ENCODE data around the gene ZC3H6.

- TF ChIP-seq GABPA (IDR thresholded peaks at IDR 0.05; ENCODE audit: low read depth), result no peak
- TF ChIP-seq FOXM1 (IDR thresholded peaks at IDR 0.05; ENCODE audit: low read depth), result no peak
- TF ChIP-seq, protein P1, sequence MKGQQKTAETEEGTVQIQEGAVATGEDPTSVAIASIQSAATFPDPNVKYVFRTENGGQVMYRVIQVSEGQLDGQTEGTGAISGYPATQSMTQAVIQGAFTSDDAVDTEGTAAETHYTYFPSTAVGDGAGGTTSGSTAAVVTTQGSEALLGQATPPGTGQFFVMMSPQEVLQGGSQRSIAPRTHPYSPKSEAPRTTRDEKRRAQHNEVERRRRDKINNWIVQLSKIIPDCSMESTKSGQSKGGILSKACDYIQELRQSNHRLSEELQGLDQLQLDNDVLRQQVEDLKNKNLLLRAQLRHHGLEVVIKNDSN (IDR thresholded peaks at IDR 0.05; ENCODE audit: borderline replicate concordance, low read depth), result no peak
- TF ChIP-seq, protein P2, sequence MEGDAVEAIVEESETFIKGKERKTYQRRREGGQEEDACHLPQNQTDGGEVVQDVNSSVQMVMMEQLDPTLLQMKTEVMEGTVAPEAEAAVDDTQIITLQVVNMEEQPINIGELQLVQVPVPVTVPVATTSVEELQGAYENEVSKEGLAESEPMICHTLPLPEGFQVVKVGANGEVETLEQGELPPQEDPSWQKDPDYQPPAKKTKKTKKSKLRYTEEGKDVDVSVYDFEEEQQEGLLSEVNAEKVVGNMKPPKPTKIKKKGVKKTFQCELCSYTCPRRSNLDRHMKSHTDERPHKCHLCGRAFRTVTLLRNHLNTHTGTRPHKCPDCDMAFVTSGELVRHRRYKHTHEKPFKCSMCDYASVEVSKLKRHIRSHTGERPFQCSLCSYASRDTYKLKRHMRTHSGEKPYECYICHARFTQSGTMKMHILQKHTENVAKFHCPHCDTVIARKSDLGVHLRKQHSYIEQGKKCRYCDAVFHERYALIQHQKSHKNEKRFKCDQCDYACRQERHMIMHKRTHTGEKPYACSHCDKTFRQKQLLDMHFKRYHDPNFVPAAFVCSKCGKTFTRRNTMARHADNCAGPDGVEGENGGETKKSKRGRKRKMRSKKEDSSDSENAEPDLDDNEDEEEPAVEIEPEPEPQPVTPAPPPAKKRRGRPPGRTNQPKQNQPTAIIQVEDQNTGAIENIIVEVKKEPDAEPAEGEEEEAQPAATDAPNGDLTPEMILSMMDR (IDR thresholded peaks at IDR 0.05), result no peak
- TF ChIP-seq TAF1 (IDR thresholded peaks at IDR 0.05; ENCODE audit: borderline replicate concordance, low read depth, low read length), result no peak
- no peak for TF ChIP-seq RXRA (IDR thresholded peaks at IDR 0.05; ENCODE audit: borderline replicate concordance, low read depth)
- no peak for TF ChIP-seq SIN3A (IDR thresholded peaks at IDR 0.05; ENCODE audit: borderline replicate concordance, low read depth, low read length)
- no peak for TF ChIP-seq EP300 (IDR thresholded peaks at IDR 0.05; ENCODE audit: borderline replicate concordance in 1 of 2, low read depth in 1 of 2, low read length in 1 of 2)
- no peak for TF ChIP-seq EZH2phosphoT487 (IDR thresholded peaks at IDR 0.05; ENCODE audit: borderline replicate concordance, low read depth)
- TF ChIP-seq MXI1 (IDR thresholded peaks at IDR 0.05; ENCODE audit: low read depth, low read length), result no peak
- no peak for TF ChIP-seq SMC3 (IDR thresholded peaks at IDR 0.05; ENCODE audit: low read depth, low read length)
- no peak for TF ChIP-seq RFX5 (IDR thresholded peaks at IDR 0.05; ENCODE audit: low read length)
Measured at GRCh38 chr2:112332123-112332696, 56.8 kb downstream of the ZC3H6 start.
